CD4-positive, alpha-beta T cell (primary cell): ENCODE measurements around the gene SLC1A2. TPM values are rescaled to one million over a fixed set of nuclear protein-coding genes. Genes with fewer than 3 reads are reported as not detected.

Source experiments
- ATAC-seq: fragments of 200-7000 bp; cut with Tn5 transposase; one replicate; pipeline ENCODE4 v1.10.0; 2022; ENCODE audit warnings: mild to moderate bottlenecking; ENCODE audit not compliant: poor library complexity
- CTCF ChIA-PET: fragments of 350-600 bp; sonication (Branson Sonifier 250); formaldehyde crosslinking; loops from one replicate; lab custom pipeline; 2021; ENCODE audit warnings: antibody characterized with exemption, inconsistent platforms; lab: Charles Lee
- POLR2A ChIA-PET: fragments of 350-600 bp; sonication (Branson Sonifier 250); formaldehyde crosslinking; loops from one replicate; lab custom pipeline; 2021; ENCODE audit warnings: antibody characterized with exemption, inconsistent platforms; lab: Charles Lee
- DNase-seq, 14 experiments: peaks; one replicate each; pipeline ENCODE4 v3.0.0-alpha.2; 2013 to 2020; ENCODE audit warnings: mixed read lengths in 2 of 14
- H3K27ac ChIP-seq, 2 donors: one replicate each; pipeline versions ENCODE4 v1.5.1 to v1.7.0; 2013; ENCODE audit warnings: low read length in 2 of 2, low read depth in 1 of 2, mild to moderate bottlenecking in 1 of 2
- H3K27me3 ChIP-seq, 2 experiments: 1 replicate in 1 of 2; 2 replicates in 1 of 2; pipeline versions ENCODE4 v1.6.1 to v1.7.0; 2013; ENCODE audit warnings: low read length in 2 of 2, control low read depth in 1 of 2, mild to moderate bottlenecking in 1 of 2, moderate library complexity in 1 of 2; ENCODE audit not compliant: insufficient read depth in 2 of 2, control insufficient read depth in 1 of 2
- H3K36me3 ChIP-seq: one replicate; pipeline ENCODE4 v1.6.1; 2013; ENCODE audit warnings: low read length, control low read depth; ENCODE audit not compliant: insufficient read depth
- H3K4me1 ChIP-seq: one replicate; pipeline ENCODE4 v1.6.1; 2013; ENCODE audit warnings: low read length, control low read depth; ENCODE audit not compliant: insufficient read depth
- H3K4me3 ChIP-seq: one replicate; pipeline ENCODE4 v1.5.1; 2013; ENCODE audit warnings: mild to moderate bottlenecking, low read length, moderate library complexity
- H3K9me3 ChIP-seq, 2 experiments: 1 replicate in 1 of 2; 2 replicates in 1 of 2; pipeline versions ENCODE4 v1.6.1 to v1.7.0; 2013; ENCODE audit warnings: low read length in 2 of 2, mild to moderate bottlenecking in 2 of 2, control low read depth in 1 of 2, moderate library complexity in 1 of 2; ENCODE audit not compliant: control insufficient read depth in 1 of 2, insufficient read depth in 1 of 2
- H3K27ac Mint-ChIP-seq: one replicate; pipeline ENCODE4 v1.8.0; 2020; ENCODE audit warnings: mixed read lengths
- H3K27me3 Mint-ChIP-seq: one replicate; pipeline ENCODE4 v1.8.0; 2021; ENCODE audit warnings: mixed read lengths
- H3K36me3 Mint-ChIP-seq: one replicate; pipeline ENCODE4 v1.8.0; 2021; ENCODE audit warnings: low read depth, mixed read lengths
- H3K4me1 Mint-ChIP-seq: one replicate; pipeline ENCODE4 v1.8.0; 2021; ENCODE audit warnings: low read depth, mixed read lengths
- H3K4me3 Mint-ChIP-seq: one replicate; pipeline ENCODE4 v1.8.0; 2020; ENCODE audit warnings: mild to moderate bottlenecking, mixed read lengths
- H3K9me3 Mint-ChIP-seq: one replicate; pipeline ENCODE4 v1.8.0; 2020; ENCODE audit warnings: mixed read lengths
- CTCF ChIP-seq: fragments of 200-600 bp; IDR thresholded peaks from one replicate; pipeline ENCODE4 v1.8.0; 2022; ENCODE audit warnings: antibody characterized with exemption, mild to moderate bottlenecking
- intact Hi-C, 2 experiments: fragments of 100-400 bp; cut with DNase I in 1 of 2; cut with micrococcal nuclease in 1 of 2; formaldehyde crosslinking; loops; one replicate each; pipeline versions ENCODE4 v1.15.1 to v1.9.0; 2023 to 2025; cut with DNase I, micrococcal nuclease
- total RNA-seq, 174 experiments: library from RNA in 2 of 174; stranded (reverse) in 2 of 174; gene quantifications; one replicate each; pipeline ENCODE4 v1.2.3 and lab custom pipeline; 2021 to 2026

Gene SLC1A2
- total RNA-seq, 2 experiments from 2014 or later: not detected

GRCh38 chr11:35260342-35260985, 158.9 kb downstream of the SLC1A2 start:
- no peak overlapping the region for H3K27ac Mint-ChIP-seq
- no peaks in the 10 kb centered on the region for H3K36me3 Mint-ChIP-seq

GRCh38 chr11:35259529-35259928, 159.8 kb downstream of the SLC1A2 start:
- intact Hi-C loops: no loop called here
- CTCF ChIA-PET: no interaction called here

More at GRCh38 chr11:35260342-35260985, 158.9 kb downstream of the SLC1A2 start:
- ATAC-seq (no peak), DNase-seq (no peak)
- Histone ChIP-seq H3K27ac (no peak overlapping the region), H3K4me1 (peaks cover 15% of the 10 kb centered on the region), H3K36me3 (no peaks in the 10 kb centered on the region), H3K9me3 (no peaks in the 10 kb centered on the region), H3K4me3 (no peak overlapping the region), H3K27me3 (no peaks in the 10 kb centered on the region)
- TF ChIP-seq CTCF: no peak
- no peaks in the 10 kb centered on the region for H3K27me3 Mint-ChIP-seq
- ChIA-PET CTCF (interaction anchor here (1.4 kb wide), 1 partner anchor 45 kb away, joined by 4 read pairs; no protein-coding TSS in a partner anchor), POLR2A (no interaction called here)
- H3K9me3 Mint-ChIP-seq: no peaks in the 10 kb centered on the region
- intact Hi-C loops: no loop called here
- H3K4me1 Mint-ChIP-seq: peaks cover 23% of the 10 kb centered on the region
- H3K4me3 Mint-ChIP-seq: no peak overlapping the region

GRCh38 chr11:35257281-35257680, 162.1 kb downstream of the SLC1A2 start:
- H3K4me3 ChIP-seq: no peak overlapping the region
- DNase-seq (peak in 3 of 14 experiments; percentile 58 to 76 (median 61)), ATAC-seq (peak; percentile 76)
- Mint-ChIP-seq H3K4me3 (peak overlapping the region; percentile 49), H3K27ac (peak overlapping the region; percentile 50), H3K9me3 (no peaks in the 10 kb centered on the region), H3K36me3 (no peaks in the 10 kb centered on the region), H3K27me3 (no peaks in the 10 kb centered on the region), H3K4me1 (peaks cover 23% of the 10 kb centered on the region)
- TF ChIP-seq CTCF: no peak
- intact Hi-C loops: no loop called here
- peak overlapping the region in 1 of 2 donors; percentile 56 for H3K27ac ChIP-seq
- H3K36me3 ChIP-seq: no peaks in the 10 kb centered on the region
- no peaks in the 10 kb centered on the region for H3K9me3 ChIP-seq
- POLR2A ChIA-PET: interaction anchor here (0.7 to 2.3 kb wide), 8 partner anchors 10 to 43 kb away, joined by 3 to 9 read pairs (median 4); no protein-coding TSS in a partner anchor
- CTCF ChIA-PET: no interaction called here
- H3K4me1 ChIP-seq: peaks cover 15% of the 10 kb centered on the region
- no peaks in the 10 kb centered on the region for H3K27me3 ChIP-seq

More at GRCh38 chr11:35259529-35259928, 159.8 kb downstream of the SLC1A2 start:
- no peak overlapping the region for H3K4me3 ChIP-seq
- H3K9me3 ChIP-seq: no peaks in the 10 kb centered on the region
- H3K27ac ChIP-seq: no peak overlapping the region
- no peak for ATAC-seq
- no peak for DNase-seq
- H3K27me3 ChIP-seq: no peaks in the 10 kb centered on the region
- peaks cover 23% of the 10 kb centered on the region for H3K4me1 Mint-ChIP-seq
- H3K27me3 Mint-ChIP-seq: no peaks in the 10 kb centered on the region
- no peaks in the 10 kb centered on the region for H3K9me3 Mint-ChIP-seq
- peaks cover 15% of the 10 kb centered on the region for H3K4me1 ChIP-seq
- POLR2A ChIA-PET: no interaction called here
- TF ChIP-seq CTCF: no peak
- H3K27ac Mint-ChIP-seq: no peak overlapping the region
- no peaks in the 10 kb centered on the region for H3K36me3 ChIP-seq
- no peak overlapping the region for H3K4me3 Mint-ChIP-seq
- no peaks in the 10 kb centered on the region for H3K36me3 Mint-ChIP-seq
